T-helper 2 cell treated with Interferon-gamma antibody and Interleukin-4, amounts not matched to agents 5 μg/mL and 100 μg/mL, for 36 hours (primary cell): Measurements from ENCODE around the gene APOA5.

Experiments
- DNase-seq: peaks from one replicate; pipeline ENCODE4 v3.0.0; 2021; ENCODE audit warnings: low spot score
- H3K27ac Mint-ChIP-seq: one replicate; pipeline ENCODE4 v1.8.0; 2021; ENCODE audit warnings: mild to moderate bottlenecking, mixed read lengths
- H3K27me3 Mint-ChIP-seq: one replicate; pipeline ENCODE4 v1.8.0; 2021; ENCODE audit warnings: low read depth, mixed read lengths
- H3K36me3 Mint-ChIP-seq: one replicate; pipeline ENCODE4 v1.8.0; 2021; ENCODE audit warnings: low read depth, mixed read lengths
- H3K4me1 Mint-ChIP-seq: one replicate; pipeline ENCODE4 v1.8.0; 2021; ENCODE audit warnings: low read depth, mixed read lengths
- H3K4me3 Mint-ChIP-seq: one replicate; pipeline ENCODE4 v1.8.0; 2022; ENCODE audit warnings: mild to moderate bottlenecking, moderate library complexity, mixed read lengths
- H3K9me3 Mint-ChIP-seq: one replicate; pipeline ENCODE4 v1.8.0; 2021; ENCODE audit warnings: mixed read lengths

Gene APOA5

GRCh38 chr11:116832350-116833290, 40.9 kb upstream of the APOA5 start:
- Mint-ChIP-seq H3K4me3 (no peak overlapping the region), H3K9me3 (no peaks in the 10 kb centered on the region), H3K4me1 (peaks cover 8% of the 10 kb centered on the region), H3K36me3 (no peaks in the 10 kb centered on the region), H3K27ac (no peak overlapping the region), H3K27me3 (peaks cover 3% of the 10 kb centered on the region)
- no peak for DNase-seq

DNA sequence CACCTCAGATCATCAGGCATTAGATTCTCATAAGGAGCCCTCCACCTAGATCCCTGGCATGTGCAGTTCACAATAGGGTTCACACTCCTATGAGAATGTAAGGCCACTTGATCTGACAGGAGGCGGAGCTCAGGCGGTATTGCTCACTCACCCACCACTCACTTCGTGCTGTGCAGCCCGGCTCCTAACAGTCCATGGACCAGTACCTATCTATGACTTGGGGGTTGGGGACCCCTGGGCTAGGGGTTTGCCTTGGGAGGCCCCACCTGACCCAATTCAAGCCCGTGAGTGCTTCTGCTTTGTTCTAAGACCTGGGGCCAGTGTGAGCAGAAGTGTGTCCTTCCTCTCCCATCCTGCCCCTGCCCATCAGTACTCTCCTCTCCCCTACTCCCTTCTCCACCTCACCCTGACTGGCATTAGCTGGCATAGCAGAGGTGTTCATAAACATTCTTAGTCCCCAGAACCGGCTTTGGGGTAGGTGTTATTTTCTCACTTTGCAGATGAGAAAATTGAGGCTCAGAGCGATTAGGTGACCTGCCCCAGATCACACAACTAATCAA, 40.2 kb upstream of the APOA5 start:
- Mint-ChIP-seq H3K4me3 (no peak overlapping the region), H3K36me3 (no peaks in the 10 kb centered on the region), H3K9me3 (no peaks in the 10 kb centered on the region), H3K27ac (no peak overlapping the region), H3K27me3 (peaks cover 3% of the 10 kb centered on the region), H3K4me1 (peaks cover 8% of the 10 kb centered on the region)
- no peak for DNase-seq

DNA sequence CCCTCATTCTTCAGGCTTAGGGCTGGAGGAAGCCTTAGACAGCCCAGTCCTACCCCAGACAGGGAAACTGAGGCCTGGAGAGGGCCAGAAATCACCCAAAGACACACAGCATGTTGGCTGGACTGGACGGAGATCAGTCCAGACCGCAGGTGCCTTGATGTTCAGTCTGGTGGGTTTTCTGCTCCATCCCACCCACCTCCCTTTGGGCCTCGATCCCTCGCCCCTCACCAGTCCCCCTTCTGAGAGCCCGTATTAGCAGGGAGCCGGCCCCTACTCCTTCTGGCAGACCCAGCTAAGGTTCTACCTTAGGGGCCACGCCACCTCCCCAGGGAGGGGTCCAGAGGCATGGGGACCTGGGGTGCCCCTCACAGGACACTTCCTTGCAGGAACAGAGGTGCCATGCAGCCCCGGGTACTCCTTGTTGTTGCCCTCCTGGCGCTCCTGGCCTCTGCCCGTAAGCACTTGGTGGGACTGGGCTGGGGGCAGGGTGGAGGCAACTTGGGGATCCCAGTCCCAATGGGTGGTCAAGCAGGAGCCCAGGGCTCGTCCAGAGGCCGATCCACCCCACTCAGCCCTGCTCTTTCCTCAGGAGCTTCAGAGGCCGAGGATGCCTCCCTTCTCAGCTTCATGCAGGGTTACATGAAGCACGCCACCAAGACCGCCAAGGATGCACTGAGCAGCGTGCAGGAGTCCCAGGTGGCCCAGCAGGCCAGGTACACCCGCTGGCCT, 38.7 kb upstream of the APOA5 start:
- Mint-ChIP-seq H3K36me3 (no peaks in the 10 kb centered on the region), H3K9me3 (no peaks in the 10 kb centered on the region), H3K4me3 (no peak overlapping the region), H3K27me3 (peaks cover 3% of the 10 kb centered on the region), H3K4me1 (peaks cover 4% of the 10 kb centered on the region), H3K27ac (no peak overlapping the region)
- no peak for DNase-seq

- DNase-seq, result no peak
- Mint-ChIP-seq H3K27me3 (peaks cover under 1% of the 10 kb centered on the region), H3K27ac (no peak within 1 kb of the TSS), H3K4me1 (no peaks in the 10 kb centered on the region), H3K4me3 (no peak within 1 kb of the TSS), H3K9me3 (no peaks in the 10 kb centered on the region), H3K36me3 (no peaks in the 10 kb centered on the region)
Observed at GRCh38 chr11:116829525-116830183, 38.0 kb upstream of the APOA5 start, which contains the start of gene APOC3. Gene APOC3, plus strand, starts transcription at chr11:116829907. Its CDS starts 676 bp downstream, at chr11:116830583.

DNA sequence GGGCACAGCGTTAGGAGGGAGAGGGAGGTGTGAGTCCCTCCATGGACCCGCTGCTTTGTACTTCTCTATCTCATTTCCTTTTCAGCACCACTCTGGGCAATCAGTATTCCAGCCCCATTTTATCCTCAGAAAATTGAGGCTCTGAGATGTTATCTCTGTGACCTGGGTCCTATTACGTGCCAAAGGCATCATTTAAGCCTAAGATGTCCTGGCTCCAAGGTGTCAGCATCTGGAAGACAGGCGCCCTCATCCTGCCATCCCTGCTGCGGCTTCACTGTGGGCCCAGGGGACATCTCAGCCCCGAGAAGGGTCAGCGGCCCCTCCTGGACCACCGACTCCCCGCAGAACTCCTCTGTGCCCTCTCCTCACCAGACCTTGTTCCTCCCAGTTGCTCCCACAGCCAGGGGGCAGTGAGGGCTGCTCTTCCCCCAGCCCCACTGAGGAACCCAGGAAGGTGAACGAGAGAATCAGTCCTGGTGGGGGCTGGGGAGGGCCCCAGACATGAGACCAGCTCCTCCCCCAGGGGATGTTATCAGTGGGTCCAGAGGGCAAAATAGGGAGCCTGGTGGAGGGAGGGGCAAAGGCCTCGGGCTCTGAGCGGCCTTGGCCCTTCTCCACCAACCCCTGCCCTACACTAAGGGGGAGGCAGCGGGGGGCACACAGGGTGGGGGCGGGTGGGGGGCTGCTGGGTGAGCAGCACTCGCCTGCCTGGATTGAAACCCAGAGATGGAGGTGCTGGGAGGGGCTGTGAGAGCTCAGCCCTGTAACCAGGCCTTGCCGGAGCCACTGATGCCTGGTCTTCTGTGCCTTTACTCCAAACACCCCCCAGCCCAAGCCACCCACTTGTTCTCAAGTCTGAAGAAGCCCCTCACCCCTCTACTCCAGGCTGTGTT, 37.2 kb upstream of the APOA5 start:
- DNase-seq, result no peak
- Mint-ChIP-seq H3K27me3 (no peaks in the 10 kb centered on the region), H3K9me3 (no peaks in the 10 kb centered on the region), H3K4me3 (no peak overlapping the region), H3K4me1 (no peaks in the 10 kb centered on the region), H3K27ac (no peak overlapping the region), H3K36me3 (no peaks in the 10 kb centered on the region)

- Mint-ChIP-seq H3K36me3 (no peaks in the 10 kb centered on the region), H3K27ac (no peak overlapping the region), H3K4me3 (no peak overlapping the region), H3K27me3 (no peaks in the 10 kb centered on the region), H3K4me1 (no peaks in the 10 kb centered on the region), H3K9me3 (no peaks in the 10 kb centered on the region)
- DNase-seq, result no peak
Observed at GRCh38 chr11:116827461-116827860, 35.8 kb upstream of the APOA5 start.

DNA sequence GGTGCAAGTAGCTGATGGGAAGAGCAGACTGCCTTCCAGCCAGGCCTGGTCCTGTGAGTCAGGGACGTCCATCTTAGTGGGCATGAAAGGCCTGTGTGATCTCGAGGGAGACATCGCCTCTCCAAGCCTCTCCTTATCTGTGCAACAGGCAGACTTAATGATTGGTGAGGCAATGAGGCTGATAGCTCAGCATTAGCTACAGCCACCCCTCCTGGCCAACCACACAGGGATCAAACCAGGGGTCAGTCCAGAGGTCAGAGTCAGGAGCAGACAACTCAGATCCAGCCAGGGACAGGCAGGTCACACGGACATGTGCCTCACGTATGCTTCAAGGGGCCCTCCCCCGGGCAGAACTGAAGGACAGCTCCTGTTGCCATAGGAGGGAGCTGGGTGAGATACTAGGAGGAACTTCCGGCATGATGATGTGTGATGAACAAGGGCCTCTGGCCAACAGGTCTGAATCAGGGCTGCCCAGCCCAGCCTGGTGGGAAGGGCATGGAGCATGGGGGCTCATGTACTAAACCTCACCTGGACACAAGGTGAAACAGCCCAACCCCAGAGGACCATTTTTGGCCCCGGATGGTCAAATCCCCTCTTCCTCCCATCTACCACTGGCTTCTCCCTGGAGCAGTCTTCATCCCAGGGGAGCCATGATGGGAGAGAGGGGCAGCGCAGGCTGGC, 35.2 kb upstream of the APOA5 start:
- no peak overlapping the region for H3K27ac Mint-ChIP-seq
- no peaks in the 10 kb centered on the region for H3K4me1 Mint-ChIP-seq
- H3K27me3 Mint-ChIP-seq, result no peaks in the 10 kb centered on the region
- H3K4me3 Mint-ChIP-seq, result no peak overlapping the region
- DNase-seq, result no peak
- H3K36me3 Mint-ChIP-seq, result no peaks in the 10 kb centered on the region
- no peaks in the 10 kb centered on the region for H3K9me3 Mint-ChIP-seq

DNA sequence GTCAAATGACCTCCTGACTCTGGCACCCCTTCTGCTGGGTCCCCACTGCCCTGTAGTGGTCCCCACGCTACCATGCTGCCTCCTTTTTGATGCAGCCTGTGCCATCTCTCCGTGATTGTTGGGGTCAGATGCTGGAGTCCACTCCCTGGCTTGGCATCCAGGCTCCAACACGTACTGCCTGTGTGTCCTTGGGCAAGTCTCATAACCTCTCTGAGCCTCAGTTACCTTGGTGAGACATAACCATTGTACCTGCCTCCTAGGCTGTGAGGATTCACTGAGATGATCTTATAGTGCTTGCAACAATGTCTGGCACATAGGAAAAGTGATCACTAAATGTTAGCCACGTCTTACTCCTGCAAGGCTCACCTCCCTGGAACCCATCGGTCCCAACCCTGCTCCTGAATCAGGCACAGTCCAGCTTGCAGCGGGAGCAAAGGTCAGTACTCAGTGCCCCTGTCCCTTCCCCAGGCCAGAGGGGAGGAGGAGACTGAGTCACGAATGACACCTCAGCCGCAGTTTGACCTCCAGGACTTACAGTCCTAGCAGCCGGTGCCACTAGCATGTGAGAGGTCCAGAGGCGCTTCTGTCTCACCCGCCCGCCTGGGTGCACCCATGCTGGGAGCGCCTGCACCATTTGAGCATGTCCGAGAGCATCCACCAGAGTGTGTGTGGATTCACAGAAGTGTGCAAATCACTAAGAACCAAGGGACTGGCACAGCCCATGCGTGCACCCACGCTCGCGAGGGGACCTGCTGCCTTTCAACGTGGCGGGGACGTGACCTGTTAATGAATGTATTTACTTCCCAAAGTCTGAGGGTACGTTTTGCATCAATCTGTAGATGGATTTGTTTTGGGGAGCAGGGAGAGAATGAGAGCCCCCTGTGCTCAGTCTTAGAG, 34.4 kb upstream of the APOA5 start:
- H3K4me1 Mint-ChIP-seq, result no peaks in the 10 kb centered on the region
- no peak overlapping the region for H3K4me3 Mint-ChIP-seq
- no peak overlapping the region for H3K27ac Mint-ChIP-seq
- H3K27me3 Mint-ChIP-seq, result no peaks in the 10 kb centered on the region
- no peaks in the 10 kb centered on the region for H3K9me3 Mint-ChIP-seq
- DNase-seq, result no peak
- no peaks in the 10 kb centered on the region for H3K36me3 Mint-ChIP-seq

GRCh38 chr11:116825434-116825833, 33.8 kb upstream of the APOA5 start:
- H3K9me3 Mint-ChIP-seq, result no peaks in the 10 kb centered on the region
- H3K4me1 Mint-ChIP-seq, result no peaks in the 10 kb centered on the region
- no peak overlapping the region for H3K4me3 Mint-ChIP-seq
- no peaks in the 10 kb centered on the region for H3K27me3 Mint-ChIP-seq
- H3K27ac Mint-ChIP-seq, result no peak overlapping the region
- H3K36me3 Mint-ChIP-seq, result no peaks in the 10 kb centered on the region
- DNase-seq, result no peak

GRCh38 chr11:116823031-116823843, 31.6 kb upstream of the APOA5 start, which contains the start of gene APOA4:
Gene APOA4, minus strand, starts transcription at chr11:116823304. Its CDS starts 113 bp downstream, at chr11:116823191.
- H3K36me3 Mint-ChIP-seq, result no peaks in the 10 kb centered on the region
- H3K4me3 Mint-ChIP-seq, result no peak within 1 kb of the TSS
- no peaks in the 10 kb centered on the region for H3K9me3 Mint-ChIP-seq
- DNase-seq, result no peak
- H3K27me3 Mint-ChIP-seq, result no peaks in the 10 kb centered on the region
- no peaks in the 10 kb centered on the region for H3K4me1 Mint-ChIP-seq
- no peak within 1 kb of the TSS for H3K27ac Mint-ChIP-seq

- no peak for DNase-seq
- H3K4me3 Mint-ChIP-seq, result no peak overlapping the region
- H3K4me1 Mint-ChIP-seq, result no peaks in the 10 kb centered on the region
- H3K27ac Mint-ChIP-seq, result no peak overlapping the region
- H3K36me3 Mint-ChIP-seq, result no peaks in the 10 kb centered on the region
- H3K9me3 Mint-ChIP-seq, result no peaks in the 10 kb centered on the region
- no peaks in the 10 kb centered on the region for H3K27me3 Mint-ChIP-seq
Observed at GRCh38 chr11:116822575-116822974, 30.9 kb upstream of the APOA5 start.
